T-helper 2 cell (primary cell): Measurements from ENCODE around the gene PPCDC.
A peak's percentile ranks its signal among the peaks of the same experiment; 100 is the strongest.

ENCODE experiments used
- DNase-seq, 5 experiments: peaks; one replicate each; pipeline versions ENCODE4 v3.0.0 to v3.0.0-alpha.2; 2012 to 2022

PPCDC gene

DNA sequence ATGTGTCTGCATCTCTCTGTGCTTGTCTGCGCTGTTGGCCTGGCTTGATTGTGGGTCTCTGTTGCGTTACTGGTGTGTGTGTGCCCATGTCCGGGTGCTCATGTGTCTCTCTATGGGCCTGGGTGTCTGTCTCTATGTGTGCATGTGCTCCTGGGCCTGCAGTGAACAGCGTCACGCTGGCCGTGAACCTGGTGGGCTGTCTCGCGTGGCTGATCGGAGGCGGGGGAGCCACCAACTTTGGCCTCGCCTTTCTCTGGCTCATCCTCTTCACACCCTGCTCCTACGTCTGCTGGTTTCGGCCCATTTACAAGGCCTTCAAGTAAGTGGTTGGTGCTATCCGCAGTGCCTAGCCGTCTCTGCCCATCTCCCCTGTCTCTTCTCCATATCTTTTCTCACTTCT, 7.0 kb upstream of the PPCDC start:
- DNase-seq, result no peak

DNA sequence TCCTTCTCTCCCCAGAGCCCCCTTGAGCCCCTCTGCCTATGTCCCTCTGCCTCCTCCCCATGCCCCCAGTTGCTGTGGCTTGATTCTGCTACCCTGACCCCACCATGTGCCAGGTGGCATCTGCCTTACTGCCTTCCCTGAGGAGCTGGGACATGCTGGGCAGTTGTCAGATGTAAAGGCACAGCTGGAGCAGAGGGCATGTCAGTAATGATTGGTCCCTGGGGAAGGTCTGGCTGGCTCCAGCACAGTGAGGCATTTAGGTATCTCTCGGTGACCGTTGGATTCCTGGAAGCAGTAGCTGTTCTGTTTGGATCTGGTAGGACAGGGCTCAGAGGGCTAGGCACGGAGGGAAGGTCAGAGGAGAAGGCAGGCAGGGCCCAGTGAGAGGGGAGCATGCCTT, 3.5 kb upstream of the PPCDC start:
- no peak for DNase-seq

DNA sequence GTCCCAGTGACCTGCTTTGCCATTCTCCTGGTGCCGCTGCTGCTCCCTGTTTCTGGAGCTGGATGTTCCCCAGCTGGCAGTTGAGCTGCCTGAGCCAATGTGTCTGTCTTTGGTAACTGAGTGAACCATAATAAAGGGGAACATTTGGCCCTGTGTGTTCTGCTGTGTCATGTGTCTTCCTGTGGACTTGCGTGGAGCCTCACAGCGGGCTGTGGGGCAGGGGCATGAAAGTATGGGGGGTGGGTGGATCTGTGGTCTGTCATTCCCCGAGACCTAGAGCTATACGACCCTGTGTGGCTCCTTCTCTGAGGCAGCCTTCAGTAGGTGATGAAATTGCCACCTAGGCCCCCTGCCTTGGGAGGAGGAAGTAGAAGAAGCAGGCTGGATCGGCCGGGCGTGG, 2.0 kb upstream of the PPCDC start:
- DNase-seq, result no peak

DNA sequence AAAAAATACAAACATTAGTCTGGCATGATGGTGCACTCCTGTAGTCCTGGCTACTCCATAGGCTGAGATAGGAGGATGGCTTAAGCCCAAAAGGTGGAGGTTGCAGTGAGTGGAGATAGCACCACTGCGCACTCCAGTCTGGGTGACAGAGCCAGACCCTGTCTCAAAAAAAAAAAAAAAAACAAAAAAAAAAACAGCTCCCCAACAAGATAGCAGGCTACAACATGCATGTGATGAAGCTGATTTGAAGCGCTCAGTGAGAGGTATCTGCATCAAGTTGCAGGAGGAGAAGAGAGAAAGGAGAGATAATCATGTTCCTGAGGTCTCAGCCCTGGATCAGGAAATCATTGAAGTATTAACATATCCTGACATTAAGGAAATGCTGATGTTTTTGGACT, 608 bp upstream of the PPCDC start:
- DNase-seq, result no peak

DNA sequence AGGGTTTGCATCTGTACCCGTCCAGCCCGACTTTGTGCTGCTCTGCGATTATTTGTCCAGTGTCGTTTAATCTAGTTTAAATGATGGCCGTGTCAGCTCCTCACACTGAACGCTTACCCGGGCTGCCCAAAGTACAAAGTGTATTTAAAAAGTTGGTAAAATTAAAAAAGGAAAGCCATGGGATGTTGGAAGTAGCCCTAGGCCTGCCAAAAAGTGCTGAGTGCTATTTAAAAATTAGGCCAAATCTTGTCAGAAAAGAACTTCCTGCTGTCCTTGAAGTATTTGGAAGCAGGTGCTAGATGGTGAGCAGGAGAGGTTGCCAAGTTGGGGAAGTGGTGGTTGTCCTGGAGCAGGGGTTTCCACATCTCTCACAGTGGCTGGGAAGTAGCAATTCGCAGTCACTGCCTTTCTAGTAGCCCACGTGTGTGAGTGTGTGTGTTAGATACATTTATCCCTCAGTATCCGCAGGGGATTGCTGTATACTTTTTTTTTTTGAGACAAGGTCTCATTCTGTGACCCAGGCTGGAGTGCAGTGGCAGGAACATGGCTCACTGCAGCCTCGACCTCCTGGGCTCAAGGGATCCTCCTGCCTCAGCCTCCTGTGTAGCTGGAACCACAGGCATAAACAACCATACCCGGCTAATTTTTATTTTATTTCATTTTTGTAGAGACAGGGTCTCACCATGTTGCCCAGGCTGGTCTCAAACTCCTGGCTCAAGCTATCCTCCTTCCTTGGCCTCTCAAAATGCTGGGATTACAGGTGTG, 664 bp downstream of the PPCDC start:
- DNase-seq, result peak in 1 of 5 experiments; percentile 35

DNA sequence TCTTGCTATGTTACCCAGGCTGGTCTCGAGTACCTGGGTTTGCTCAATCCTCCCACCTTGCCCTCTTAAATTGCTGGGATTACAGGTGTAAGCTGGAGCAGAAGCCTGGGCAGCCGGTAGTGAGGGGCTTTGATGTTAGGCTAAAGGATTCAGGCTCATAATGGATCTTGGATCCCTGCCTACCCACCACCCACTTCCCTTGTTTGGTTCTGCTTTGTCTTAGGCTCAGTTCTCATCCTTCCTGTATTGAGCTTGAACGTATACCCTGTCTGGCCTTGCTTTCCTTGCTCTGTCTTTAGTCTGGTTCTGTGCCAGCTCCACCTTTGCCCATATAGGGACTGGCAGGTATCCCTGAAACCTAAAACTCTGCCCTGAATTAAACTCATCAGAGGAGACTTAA, 1.7 kb downstream of the PPCDC start:
- DNase-seq, result no peak

DNA sequence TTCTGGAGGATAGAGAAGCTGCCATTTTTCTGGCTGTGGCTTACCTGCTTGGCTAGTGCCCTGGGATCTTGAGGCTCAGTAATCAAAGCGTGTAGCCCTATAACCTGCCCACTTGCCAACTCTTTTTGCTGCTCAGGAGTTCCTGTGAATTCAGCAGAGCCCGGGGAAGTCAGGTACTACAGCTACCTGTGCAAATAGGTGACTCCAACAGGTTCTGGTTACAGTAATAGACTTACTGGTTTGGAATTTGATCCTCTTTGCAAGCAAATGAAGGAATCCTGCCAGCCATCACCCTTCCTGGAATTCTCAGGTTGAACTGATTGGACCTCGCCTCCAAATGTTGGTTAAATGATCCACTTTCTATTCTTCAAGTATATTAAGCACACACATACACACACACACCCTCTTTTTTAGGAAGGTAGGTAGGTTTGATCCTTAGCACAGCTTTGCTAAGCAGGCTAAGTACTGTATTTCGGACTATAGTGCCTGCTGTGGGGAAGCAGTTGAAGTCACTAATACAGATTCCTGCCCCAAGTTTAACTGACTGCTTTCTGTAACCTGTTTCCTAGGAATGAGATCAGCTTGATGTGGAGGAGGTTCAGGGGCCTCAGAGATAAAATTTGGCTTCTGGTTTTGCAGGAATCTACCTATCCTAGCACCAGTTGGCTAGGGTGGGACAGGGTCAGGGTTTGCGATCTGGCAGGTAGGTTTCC, 2.3 kb downstream of the PPCDC start:
- DNase-seq, result no peak

DNA sequence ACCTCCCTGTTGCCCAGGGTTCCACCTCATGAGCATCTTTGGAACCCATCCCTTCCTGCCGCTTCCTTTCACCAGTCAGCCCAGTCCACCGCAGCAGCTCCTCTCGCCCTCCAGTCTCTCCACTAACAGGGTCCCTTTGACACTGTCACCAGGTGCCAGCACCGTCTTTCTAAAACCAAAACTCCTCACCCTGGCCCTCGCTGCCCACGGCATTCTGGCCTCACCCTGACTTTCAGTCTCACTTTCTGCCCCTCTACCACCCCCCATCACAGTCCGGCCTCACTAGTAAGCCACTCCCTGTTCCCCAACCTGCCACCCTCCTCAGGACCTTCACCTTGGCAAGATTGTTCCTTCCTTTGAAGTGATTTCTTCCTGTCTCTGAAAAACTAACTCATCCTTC, 4.2 kb downstream of the PPCDC start:
- no peak for DNase-seq

DNA sequence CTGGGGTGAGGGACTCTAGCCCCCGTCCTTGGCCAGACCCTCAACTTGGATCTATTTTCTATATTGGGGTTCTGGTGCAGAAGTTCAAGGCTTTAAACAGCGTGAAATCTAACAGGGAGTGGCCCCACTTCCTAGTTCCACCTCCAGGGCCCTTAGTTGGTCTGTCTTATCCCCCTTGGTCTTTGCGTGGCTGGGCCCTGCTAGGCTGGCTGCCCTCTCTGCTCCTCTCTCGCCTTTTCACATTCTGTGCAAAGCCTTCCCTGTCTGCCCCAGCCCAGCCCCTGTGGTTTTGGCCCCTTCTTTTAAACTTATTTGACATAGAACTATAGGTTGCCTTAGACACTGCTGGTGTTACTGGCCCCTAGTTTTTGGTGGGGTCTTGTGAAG, 5.6 kb downstream of the PPCDC start:
- no peak for DNase-seq

DNA sequence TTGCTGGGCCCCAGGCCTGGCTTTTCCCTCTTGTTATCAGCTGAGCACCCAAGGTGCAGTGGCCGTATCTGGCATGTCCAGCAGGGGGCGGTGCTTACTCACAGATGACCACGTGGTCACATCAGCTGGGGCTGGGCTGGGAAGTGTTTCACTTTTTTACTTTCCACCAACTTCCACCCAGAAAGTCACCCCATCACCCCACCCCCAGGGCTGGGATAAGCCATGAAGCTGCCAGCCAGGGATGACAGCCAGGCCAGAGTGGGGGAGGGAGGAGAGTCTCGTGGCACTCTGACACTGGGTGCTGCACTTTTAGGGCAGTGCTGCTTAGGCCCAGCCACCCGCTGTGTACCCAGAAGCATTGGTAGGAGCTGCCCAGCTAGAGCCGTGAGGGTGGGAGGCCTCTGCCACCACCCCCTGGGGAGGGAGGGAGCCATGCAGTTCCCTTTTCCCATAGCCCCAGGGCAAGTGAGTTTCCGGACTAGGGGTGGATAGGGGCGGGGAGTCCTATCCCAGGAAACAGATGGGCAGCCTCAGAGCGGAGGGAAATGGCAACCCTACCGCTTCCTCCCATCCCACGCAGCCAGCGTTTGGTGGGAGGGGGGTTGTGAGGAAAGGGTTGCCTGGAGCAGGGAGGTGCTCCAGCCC, 6.1 kb downstream of the PPCDC start:
- DNase-seq, result peak; percentile 65 to 86 (median 80)

DNA sequence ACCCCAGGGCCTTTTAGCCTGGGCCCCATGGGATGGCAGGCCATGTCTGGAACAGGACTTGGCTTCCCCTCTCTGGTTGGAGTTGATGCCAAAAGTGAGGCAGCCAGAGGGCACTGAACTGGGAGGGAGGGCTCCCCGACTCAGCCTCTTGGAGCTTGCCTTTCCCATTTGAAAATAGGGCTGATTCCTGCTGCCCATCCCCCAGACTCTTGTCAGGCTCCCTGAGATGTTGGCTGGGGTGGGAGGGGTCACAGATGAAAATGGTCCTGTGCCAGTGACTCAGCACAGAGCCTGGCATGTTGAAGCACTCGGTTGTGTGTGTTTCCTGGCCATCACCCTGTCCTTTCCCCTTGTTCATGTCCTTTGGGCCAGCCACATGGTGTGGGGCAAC, 6.6 kb downstream of the PPCDC start:
- no peak for DNase-seq

DNA sequence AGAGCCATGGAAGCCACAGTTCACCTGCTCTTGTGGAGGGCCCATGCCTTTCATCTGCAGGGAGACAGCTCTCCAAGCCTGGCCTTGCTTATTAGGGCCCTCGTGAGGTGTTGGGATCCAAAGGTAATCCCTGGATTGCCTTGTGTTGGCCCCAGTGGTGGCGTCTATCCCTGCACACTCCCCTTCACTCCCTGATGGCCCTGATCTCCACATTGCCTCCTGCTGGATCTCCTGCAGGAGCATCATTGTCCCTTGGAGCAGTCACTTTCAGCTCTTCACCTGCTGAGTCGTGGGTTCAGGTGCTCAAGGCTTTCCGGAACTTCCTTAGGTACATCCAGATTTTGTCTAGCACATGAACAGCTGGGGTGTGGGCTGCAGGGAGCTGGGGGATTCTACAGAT, 7.0 kb downstream of the PPCDC start:
- no peak for DNase-seq

DNA sequence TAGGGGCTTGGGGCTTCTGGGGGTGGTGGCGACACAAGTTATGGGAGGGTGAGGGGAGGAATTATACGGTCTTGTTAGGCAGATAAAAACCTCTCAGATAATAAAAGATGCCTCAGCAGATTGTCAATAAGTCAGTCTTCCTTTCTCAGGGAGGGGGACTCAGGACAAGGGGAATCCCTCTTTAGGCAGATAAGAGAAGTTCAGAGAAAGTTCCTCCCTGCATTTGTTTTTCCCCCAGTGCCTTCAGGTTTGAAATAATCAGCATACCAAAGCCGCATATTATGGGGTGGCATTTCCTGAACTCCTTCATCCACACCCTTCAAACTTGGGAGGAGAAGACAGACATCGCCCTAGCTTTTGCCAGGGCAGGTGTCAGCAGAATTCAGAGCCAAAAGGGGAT, 8.5 kb downstream of the PPCDC start:
- no peak for DNase-seq

DNA sequence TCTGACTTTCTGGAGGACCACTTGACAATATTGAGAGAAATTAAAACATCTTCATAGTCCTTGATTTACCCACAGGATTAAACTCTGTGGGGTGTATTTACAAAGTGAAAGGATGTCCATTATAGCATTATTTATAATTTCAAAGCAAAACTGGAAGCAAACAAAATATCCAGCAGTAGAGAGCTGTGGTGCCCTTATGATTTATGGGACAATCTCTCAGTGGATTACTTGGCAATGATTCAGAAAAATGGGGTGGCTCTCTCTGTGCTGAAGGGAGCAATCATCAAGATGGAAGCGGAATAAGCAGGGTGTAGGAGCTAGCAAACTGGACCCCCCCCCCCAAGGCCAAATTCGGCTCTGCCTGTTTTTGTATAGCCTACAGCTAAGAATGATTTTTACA, 9.0 kb downstream of the PPCDC start:
- no peak for DNase-seq

DNA sequence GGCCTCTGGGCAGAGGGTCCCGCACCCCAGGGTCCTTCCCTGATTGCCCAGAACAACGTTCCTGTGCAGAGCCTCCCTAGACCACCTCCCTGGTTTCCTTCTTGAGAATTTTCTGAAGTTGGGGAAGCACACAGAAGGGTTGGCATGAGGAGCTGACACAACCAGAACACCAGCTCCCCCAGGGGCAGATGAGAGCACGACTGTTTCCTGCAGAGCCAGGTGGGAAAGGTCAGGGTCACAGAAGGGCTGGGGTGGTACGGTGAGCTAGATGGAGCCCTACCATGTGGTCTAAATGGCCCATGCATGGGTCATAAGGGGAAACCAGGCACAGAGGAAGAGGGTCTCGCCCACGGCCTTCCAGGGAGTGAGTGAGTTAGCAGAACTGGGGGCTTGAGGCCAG, 10.4 kb downstream of the PPCDC start:
- DNase-seq, result no peak

DNA sequence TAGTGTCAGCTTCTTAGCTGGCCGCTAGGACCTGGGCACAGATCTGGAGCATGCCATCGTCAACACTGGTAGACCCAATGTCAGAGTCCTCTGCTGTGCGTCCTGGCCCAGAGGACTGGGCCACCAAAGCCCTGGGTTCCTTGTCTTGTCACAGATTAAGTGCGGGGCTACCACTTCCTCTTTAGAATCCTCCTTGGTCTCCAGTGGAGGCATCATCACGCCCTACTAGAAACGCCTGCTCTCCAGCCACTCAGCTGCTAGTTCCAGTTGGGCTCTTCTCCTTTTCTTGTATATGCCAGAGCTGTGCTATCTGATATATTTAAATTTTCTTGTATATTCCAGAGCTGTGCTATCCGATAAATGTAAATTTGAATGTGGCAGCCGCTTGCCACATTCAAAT, 11.2 kb downstream of the PPCDC start:
- DNase-seq, result no peak

DNA sequence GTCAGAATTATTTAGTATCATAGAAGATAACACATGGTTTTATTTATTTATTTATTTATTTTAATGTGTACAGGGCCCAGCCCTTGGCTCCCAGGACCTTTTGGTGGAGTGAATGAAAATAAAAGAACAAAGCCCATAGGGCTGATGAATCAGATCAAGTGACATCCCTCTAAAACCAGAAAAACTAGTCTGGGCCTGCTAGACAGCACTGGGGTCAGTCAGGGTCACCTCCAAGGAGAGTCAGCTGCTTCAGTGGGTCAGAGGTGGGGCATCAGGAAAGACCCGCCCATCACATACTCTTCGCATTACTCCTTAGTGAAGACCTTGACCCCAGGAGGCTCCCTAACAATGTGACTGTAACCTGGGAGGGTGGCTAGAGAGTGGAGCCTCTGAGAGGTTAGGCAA, 12.8 kb downstream of the PPCDC start:
- no peak for DNase-seq

DNA sequence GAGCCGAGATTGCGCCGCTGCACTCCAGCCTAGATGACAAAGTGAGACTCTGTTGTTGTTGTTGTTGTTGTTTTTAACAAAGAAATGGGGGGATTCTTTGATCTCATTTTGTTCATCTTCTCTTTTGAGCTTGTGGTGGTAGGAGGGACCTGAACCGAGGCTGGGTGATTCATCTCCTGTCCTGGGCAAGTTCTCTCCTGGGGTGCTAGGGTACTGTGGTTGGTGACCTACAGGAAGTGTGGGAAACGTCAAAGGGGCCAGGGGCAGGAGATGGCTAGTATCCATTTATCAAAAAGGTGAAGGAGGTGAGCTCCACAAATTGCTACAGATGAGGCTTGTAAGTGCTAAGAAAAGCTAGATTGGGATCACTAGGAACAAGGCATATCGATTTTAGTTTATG, 14.3 kb downstream of the PPCDC start:
- DNase-seq, result peak in 1 of 5 experiments; percentile 57

DNA sequence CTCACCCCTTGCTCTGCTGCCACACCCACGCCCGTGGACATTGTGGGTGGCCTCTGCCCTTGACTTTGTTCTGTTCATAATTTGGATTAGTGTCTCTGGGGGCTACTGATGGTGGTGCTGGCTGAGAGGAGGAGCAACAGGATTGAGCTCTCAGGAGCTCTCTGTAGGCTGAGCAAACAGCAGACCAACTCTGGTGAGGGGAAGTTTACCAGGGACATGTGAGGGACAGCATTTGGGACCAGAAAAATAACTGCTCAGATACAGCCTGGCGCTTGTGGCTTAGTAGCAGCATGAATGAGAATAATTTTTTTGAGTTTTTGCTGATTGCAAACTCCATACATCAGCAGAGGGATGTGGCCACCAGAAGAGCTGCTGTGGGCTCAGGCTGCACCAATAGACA, 14.8 kb downstream of the PPCDC start:
- no peak for DNase-seq

DNA sequence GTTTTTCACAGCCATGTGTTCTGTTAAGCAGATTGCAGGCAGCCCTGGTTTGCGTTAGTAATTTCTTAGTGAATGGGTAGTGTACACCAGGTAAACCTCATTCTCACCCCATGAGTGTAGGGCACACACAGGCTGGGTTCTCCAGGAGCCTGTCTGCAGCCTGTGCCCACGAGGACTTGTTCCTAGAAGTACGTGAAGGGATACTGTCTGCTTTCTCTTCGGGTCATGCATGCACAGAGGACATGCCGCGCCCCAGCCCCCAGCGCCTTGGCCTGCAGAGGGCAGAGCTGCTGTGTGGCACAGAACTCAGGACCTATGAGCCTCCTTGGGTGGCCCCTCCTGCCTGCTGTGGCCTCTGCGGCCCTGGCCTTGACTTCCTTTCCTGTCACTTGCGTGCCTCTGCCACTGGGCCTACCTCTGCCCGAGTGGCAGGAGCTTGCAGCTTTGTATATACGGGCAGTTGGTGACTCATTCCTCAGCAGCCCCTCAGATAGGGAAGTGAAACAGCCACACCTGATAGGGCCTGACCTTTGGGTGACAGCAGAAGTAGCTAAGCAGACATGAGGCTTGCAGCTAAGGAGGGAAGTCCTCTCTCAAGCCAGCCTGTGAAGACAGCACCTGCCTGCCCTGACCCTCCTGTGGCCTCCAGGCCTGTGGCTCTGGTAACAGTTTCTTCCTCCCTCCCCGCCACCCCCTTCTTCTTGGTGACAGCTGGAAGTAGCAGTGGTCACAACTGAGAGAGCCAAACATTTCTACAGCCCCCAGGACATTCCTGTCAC, 19.5 kb downstream of the PPCDC start:
- DNase-seq, result peak in 3 of 5 experiments; percentile 26 to 95 (median 64)

DNA sequence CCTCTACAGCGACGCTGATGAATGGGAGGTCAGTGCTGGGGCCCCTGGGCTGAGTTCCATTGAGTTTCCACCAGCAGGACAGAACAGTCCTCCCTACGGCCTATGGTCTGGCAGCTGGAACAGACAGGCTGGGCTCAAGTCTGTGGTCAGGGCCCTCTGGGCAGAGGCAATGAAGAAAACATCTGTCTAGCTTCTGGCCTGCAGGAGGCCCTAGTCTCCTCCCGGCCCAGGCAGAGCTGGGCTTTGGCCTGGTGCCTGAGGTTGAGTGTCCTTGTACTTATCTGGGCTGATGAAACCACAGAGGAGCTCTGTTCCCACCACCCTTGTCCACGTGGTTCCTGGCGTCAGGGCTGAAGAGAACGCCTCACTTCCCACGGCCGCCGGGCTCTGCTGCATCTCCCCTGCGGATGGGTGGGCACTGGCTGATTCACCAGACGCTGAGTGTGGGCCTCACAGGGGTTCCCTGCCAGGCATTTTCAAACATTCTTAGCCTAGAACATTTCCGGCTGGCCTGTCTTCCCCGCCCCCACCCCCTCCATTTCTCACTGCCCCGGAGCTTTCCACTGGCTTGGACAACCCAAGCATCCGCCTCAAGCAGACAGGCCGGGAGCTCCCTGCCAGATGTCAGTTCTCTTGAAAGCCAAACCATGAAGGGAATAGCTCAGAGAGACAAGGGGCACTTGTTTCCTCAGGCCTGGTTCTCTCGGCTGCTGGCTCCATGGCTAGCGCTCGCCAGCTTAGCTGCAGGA, 20.3 kb downstream of the PPCDC start:
- DNase-seq, result no peak

DNA sequence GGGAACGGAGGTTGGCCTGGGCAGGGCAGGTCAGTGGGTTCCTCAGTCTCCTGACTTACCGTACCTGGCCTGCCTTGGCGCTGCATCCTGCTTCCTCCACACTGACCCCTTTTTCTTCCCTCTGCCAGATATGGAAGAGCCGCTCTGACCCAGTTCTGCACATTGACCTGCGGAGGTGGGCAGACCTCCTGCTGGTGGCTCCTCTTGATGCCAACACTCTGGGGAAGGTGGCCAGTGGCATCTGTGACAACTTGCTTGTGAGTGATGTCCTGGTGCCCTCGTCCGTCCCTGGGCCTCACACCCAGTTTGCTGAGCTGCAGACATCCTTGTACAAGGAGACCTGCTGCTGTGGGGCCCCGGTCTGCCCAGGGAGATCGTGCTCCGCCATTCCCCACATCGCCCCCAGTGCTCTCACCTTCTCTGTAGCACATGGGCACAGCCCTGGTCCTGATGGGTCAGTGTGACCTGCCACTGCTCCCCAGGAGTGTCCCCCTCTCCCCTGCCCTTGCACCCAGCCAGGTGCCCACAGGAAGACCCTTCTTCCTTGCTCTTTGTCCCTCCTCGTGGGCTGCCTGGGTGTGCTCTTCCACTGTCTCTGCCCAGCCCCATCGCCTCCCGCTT, 21.0 kb downstream of the PPCDC start:
- no peak for DNase-seq
